HepG2 (cell line): ENCODE measurements around the gene COG1. TPM values are rescaled to one million over a fixed set of nuclear protein-coding genes. Genes with fewer than 3 reads are reported as not detected.

ENCODE experiments used
- ATF1 ChIP-seq: IDR thresholded peaks from 2 replicates; pipeline ENCODE4 v1.6.1; 2016; ENCODE audit warnings: mild to moderate bottlenecking, control low read depth
- DR1 ChIP-seq: sonication (generic); formaldehyde crosslinking; IDR thresholded peaks from 2 replicates; pipeline ENCODE4 v1.8.0; 2021; ENCODE audit warnings: mild to moderate bottlenecking, missing genetic modification reagents, inconsistent platforms
- NFATC3 ChIP-seq: sonication (generic); formaldehyde crosslinking; IDR thresholded peaks from 2 replicates; pipeline ENCODE4 v1.5.1; 2020; ENCODE audit warnings: mild to moderate bottlenecking, missing genetic modification reagents
- PCBP1 ChIP-seq: fragments of 200-400 bp; formaldehyde crosslinking; IDR thresholded peaks from 2 replicates; pipeline ENCODE4 v1.6.1; 2017; ENCODE audit warnings: mild to moderate bottlenecking, low read depth, low read length, borderline replicate concordance
- POLR2A ChIP-seq, 2 experiments: IDR thresholded peaks; 2 replicates each; pipeline ENCODE4 v1.6.1; 2011; ENCODE audit warnings: low read depth in 2 of 2, low read length in 2 of 2, mild to moderate bottlenecking in 1 of 2, moderate library complexity in 1 of 2; ENCODE audit not compliant: insufficient read depth in 1 of 2
- TBP ChIP-seq: sonication (generic); formaldehyde crosslinking; IDR thresholded peaks from 2 replicates; pipeline ENCODE4 v1.5.0; 2020; ENCODE audit warnings: missing genetic modification reagents
- polyA plus RNA-seq, 8 experiments: library from polyadenylated mRNA; depleted of rRNA in 3 of 8; stranded (reverse) in 7 of 8; unstranded in 1 of 8; fragments of >200 nt; fragmentation: Illumina TruSeq in 4 of 8; extraction: Trizol in 4 of 8; gene quantifications; 2 replicates each; pipeline versions ENCODE4 v1.2.1 to v1.2.3, GENCODE V29; 2011 to 2016; ENCODE audit warnings: low read depth in 4 of 8, missing spikeins in 1 of 8, mixed read lengths in 1 of 8; ENCODE audit not compliant: insufficient read depth in 1 of 8
- total RNA-seq, 5 experiments: library from RNA; depleted of rRNA; stranded (reverse); fragments of >200 nt; fragmentation: Illumina TruSeq; extraction: Trizol; gene quantifications; 2 replicates each; pipeline ENCODE4 v1.2.3, GENCODE V29; 2016; ENCODE audit warnings: low read depth in 1 of 5
- TF ChIP-seq, protein P1 (sequence below), 2 experiments: fragments of 450-650 bp in 1 of 2; sonication (generic) in 1 of 2; formaldehyde crosslinking in 1 of 2; IDR thresholded peaks; 2 replicates each; pipeline versions ENCODE4 v1.6.1 to v1.8.0; 2016 to 2022; ENCODE audit warnings: antibody characterized with exemption in 1 of 2, mild to moderate bottlenecking in 1 of 2, missing genetic modification reagents in 1 of 2
- TF ChIP-seq, protein P2 (sequence below): sonication (generic); formaldehyde crosslinking; IDR thresholded peaks from 2 replicates; pipeline ENCODE4 v1.4.0; 2020; ENCODE audit warnings: mild to moderate bottlenecking, missing genetic modification reagents, borderline replicate concordance
- TF ChIP-seq, protein P3 (sequence below): fragments of 450-650 bp; IDR thresholded peaks from 2 replicates; pipeline ENCODE4 v1.6.1; 2017
- TF ChIP-seq, protein P4 (sequence below): sonication (generic); formaldehyde crosslinking; IDR thresholded peaks from 2 replicates; pipeline ENCODE4 v1.8.1; 2023; ENCODE audit warnings: mild to moderate bottlenecking, inconsistent platforms, moderate library complexity, missing genetic modification reagents, borderline replicate concordance
- TF ChIP-seq, protein P5 (sequence below): sonication (generic); formaldehyde crosslinking; IDR thresholded peaks from 2 replicates; pipeline ENCODE4 v1.4.0; 2020; ENCODE audit warnings: mild to moderate bottlenecking, missing genetic modification reagents

The COG1 gene
- total and polyA plus RNA-seq, 2 of the 13 experiments (the other 11 are each of a cell fraction or from before 2014, with no cell fraction given): 36.6 to 39.7 TPM

DNA sequence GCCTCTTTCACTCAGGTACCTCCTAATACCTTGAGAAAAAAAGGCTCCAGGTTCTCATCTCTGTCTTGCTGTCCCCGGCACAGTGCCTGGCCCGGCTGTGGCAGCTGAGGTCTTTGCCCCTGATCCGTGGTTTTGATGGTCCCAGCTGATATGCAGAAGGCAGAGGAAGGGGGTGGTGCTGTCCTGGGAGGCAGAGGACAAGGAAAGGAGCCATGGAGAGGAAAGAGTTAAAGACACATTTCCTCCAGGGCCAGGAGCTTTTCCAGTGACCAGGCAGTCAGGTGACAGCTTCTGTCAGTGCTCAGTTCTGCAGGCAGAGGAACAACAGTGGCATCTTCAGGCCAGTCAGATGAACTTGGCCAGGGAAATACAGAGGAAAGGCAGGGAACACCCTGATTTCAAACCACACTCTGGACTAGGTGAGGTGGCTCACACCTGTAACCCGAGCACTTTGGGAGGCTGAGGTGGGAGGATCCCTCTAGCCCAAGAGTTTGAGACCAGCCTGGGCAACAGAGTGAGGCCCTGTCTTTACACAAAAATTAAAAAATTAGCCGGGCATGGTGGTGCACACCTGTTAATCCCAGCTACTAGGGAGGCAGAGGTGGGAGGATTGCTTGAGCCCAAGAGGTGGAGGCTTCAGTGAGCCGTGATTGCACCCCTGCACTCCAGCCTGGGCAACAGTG is 3.3 kb upstream of the COG1 start (continued):
- TF ChIP-seq, protein P1, sequence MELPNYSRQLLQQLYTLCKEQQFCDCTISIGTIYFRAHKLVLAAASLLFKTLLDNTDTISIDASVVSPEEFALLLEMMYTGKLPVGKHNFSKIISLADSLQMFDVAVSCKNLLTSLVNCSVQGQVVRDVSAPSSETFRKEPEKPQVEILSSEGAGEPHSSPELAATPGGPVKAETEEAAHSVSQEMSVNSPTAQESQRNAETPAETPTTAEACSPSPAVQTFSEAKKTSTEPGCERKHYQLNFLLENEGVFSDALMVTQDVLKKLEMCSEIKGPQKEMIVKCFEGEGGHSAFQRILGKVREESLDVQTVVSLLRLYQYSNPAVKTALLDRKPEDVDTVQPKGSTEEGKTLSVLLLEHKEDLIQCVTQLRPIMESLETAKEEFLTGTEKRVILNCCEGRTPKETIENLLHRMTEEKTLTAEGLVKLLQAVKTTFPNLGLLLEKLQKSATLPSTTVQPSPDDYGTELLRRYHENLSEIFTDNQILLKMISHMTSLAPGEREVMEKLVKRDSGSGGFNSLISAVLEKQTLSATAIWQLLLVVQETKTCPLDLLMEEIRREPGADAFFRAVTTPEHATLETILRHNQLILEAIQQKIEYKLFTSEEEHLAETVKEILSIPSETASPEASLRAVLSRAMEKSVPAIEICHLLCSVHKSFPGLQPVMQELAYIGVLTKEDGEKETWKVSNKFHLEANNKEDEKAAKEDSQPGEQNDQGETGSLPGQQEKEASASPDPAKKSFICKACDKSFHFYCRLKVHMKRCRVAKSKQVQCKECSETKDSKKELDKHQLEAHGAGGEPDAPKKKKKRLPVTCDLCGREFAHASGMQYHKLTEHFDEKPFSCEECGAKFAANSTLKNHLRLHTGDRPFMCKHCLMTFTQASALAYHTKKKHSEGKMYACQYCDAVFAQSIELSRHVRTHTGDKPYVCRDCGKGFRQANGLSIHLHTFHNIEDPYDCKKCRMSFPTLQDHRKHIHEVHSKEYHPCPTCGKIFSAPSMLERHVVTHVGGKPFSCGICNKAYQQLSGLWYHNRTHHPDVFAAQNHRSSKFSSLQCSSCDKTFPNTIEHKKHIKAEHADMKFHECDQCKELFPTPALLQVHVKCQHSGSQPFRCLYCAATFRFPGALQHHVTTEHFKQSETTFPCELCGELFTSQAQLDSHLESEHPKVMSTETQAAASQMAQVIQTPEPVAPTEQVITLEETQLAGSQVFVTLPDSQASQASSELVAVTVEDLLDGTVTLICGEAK (IDR thresholded peaks at IDR 0.05): no peak
- TF ChIP-seq, protein P1 (CRISPR knock-in tag; IDR thresholded peaks at IDR 0.05): peak; percentile 38
- TF ChIP-seq DR1 (CRISPR knock-in tag) (no peak), TBP (CRISPR knock-in tag) (no peak), POLR2A (IDR thresholded peaks at IDR 0.05; ENCODE audit: insufficient read depth in 1 of 2, low read depth in 2 of 2, low read length in 2 of 2) (no peak), PCBP1 (no peak), ATF1 (CRISPR knock-in tag) (no peak), NFATC3 (CRISPR knock-in tag) (0 out of 2 replicates have a peak, but pooled peaks have one; percentile 44)
- TF ChIP-seq, protein P2, sequence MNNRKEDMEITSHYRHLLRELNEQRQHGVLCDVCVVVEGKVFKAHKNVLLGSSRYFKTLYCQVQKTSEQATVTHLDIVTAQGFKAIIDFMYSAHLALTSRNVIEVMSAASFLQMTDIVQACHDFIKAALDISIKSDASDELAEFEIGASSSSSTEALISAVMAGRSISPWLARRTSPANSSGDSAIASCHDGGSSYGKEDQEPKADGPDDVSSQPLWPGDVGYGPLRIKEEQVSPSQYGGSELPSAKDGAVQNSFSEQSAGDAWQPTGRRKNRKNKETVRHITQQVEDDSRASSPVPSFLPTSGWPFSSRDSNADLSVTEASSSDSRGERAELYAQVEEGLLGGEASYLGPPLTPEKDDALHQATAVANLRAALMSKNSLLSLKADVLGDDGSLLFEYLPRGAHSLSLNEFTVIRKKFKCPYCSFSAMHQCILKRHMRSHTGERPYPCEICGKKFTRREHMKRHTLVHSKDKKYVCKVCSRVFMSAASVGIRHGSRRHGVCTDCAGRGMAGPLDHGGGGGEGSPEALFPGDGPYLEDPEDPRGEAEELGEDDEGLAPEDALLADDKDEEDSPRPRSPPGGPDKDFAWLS (CRISPR knock-in tag): no peak
- TF ChIP-seq, protein P3, sequence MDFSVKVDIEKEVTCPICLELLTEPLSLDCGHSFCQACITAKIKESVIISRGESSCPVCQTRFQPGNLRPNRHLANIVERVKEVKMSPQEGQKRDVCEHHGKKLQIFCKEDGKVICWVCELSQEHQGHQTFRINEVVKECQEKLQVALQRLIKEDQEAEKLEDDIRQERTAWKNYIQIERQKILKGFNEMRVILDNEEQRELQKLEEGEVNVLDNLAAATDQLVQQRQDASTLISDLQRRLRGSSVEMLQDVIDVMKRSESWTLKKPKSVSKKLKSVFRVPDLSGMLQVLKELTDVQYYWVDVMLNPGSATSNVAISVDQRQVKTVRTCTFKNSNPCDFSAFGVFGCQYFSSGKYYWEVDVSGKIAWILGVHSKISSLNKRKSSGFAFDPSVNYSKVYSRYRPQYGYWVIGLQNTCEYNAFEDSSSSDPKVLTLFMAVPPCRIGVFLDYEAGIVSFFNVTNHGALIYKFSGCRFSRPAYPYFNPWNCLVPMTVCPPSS: no peak
- TF ChIP-seq, protein P4, sequence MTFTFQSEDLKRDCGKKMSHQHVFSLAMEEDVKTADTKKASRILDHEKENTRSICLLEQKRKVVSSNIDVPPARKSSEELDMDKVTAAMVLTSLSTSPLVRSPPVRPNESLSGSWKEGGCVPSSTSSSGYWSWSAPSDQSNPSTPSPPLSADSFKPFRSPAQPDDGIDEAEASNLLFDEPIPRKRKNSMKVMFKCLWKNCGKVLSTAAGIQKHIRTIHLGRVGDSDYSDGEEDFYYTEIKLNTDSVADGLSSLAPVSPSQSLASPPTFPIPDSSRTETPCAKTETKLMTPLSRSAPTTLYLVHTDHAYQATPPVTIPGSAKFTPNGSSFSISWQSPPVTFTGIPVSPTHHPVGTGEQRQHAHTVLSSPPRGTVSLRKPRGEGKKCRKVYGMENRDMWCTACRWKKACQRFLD (CRISPR knock-in tag): 0 out of 2 replicates have a peak, but pooled peaks have one; percentile 48
- TF ChIP-seq, protein P5, sequence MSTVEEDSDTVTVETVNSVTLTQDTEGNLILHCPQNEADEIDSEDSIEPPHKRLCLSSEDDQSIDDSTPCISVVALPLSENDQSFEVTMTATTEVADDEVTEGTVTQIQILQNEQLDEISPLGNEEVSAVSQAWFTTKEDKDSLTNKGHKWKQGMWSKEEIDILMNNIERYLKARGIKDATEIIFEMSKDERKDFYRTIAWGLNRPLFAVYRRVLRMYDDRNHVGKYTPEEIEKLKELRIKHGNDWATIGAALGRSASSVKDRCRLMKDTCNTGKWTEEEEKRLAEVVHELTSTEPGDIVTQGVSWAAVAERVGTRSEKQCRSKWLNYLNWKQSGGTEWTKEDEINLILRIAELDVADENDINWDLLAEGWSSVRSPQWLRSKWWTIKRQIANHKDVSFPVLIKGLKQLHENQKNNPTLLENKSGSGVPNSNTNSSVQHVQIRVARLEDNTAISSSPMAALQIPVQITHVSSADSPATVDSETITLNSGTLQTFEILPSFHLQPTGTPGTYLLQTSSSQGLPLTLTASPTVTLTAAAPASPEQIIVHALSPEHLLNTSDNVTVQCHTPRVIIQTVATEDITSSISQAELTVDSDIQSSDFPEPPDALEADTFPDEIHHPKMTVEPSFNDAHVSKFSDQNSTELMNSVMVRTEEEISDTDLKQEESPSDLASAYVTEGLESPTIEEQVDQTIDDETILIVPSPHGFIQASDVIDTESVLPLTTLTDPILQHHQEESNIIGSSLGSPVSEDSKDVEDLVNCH (CRISPR knock-in tag): no peak; the same call in 1 of the 2 replicates
